KBM-7 (cell line): ENCODE data around the gene CTCFL.
A peak's percentile ranks its signal among the peaks of the same experiment; 100 is the strongest.

Experiments
- DNase-seq: peaks from one replicate; pipeline ENCODE4 v3.0.0-alpha.2; 2015
- in situ Hi-C: fragments of 300-500 bp; cut with MboI; formaldehyde crosslinking; loops from 2 replicates; pipeline ENCODE4 v1.14.3; 2020; ENCODE audit warnings: low sequenced_read_pairs, low pct_unique_long_range_greater_than_20kb, mixed read lengths

The CTCFL gene

GRCh38 chr20:57458400-57459160 is 66.4 kb downstream of the CTCFL start:
- in situ Hi-C loops = no loop called here
- no peak for DNase-seq

GRCh38 chr20:57457243-57458095 is 67.5 kb downstream of the CTCFL start:
- in situ Hi-C loops = no loop called here
- DNase-seq = no peak

- in situ Hi-C loops = no loop called here
- DNase-seq = no peak
Observed at GRCh38 chr20:57456116-57456515, 68.8 kb downstream of the CTCFL start.

GRCh38 chr20:57455386-57455785 is 69.6 kb downstream of the CTCFL start:
- DNase-seq = no peak
- in situ Hi-C loops = no loop called here

GRCh38 chr20:57451795-57452661 is 72.9 kb downstream of the CTCFL start:
- in situ Hi-C loops = no loop called here
- DNase-seq = peak; percentile 96

- in situ Hi-C loops = no loop called here
- peak; percentile 30 for DNase-seq
Observed at GRCh38 chr20:57451431-57451794, 73.5 kb downstream of the CTCFL start.

DNA sequence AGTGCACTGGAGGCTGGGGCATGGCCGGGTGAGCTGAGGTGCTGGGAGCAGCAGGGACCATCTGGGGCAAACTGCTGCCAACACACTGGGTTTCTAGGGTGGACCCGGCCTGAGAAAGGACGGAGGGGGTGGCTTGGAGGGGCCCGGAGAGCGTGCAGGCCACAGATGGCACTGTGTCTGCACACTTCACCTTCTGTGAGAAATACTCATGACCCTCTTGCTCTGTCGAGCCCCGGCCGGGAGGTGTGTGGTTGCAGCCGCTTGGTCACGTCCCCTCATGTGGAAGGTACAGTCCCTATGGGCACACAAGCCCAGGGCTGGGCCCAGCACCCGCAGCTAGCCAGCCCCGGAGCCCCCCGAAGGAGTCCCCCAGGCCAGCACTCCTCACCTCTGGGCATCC is 74.0 kb downstream of the CTCFL start:
- DNase-seq = no peak
- in situ Hi-C loops = no loop called here

DNA sequence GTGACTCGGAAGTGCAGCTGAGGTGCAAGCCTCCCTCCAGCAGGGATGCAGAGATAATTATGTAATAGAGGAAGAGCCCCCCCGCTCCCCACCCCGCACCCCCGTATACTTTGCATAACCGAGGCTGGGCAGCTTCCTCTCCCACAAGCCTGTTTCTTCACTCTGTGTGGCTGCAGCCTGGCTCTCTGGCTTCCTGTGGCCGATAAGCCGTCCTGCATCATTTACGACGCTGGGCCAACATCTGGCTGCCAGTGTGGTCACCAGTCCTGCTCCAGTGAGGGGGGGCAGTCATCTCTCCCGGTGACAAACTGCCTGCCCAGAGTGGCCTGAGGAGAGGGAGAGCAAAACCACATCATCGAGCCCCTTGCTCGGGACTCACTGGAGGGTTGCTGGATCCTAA is 74.5 kb downstream of the CTCFL start:
- peak; percentile 87 for DNase-seq
- in situ Hi-C loops = no loop called here

DNA sequence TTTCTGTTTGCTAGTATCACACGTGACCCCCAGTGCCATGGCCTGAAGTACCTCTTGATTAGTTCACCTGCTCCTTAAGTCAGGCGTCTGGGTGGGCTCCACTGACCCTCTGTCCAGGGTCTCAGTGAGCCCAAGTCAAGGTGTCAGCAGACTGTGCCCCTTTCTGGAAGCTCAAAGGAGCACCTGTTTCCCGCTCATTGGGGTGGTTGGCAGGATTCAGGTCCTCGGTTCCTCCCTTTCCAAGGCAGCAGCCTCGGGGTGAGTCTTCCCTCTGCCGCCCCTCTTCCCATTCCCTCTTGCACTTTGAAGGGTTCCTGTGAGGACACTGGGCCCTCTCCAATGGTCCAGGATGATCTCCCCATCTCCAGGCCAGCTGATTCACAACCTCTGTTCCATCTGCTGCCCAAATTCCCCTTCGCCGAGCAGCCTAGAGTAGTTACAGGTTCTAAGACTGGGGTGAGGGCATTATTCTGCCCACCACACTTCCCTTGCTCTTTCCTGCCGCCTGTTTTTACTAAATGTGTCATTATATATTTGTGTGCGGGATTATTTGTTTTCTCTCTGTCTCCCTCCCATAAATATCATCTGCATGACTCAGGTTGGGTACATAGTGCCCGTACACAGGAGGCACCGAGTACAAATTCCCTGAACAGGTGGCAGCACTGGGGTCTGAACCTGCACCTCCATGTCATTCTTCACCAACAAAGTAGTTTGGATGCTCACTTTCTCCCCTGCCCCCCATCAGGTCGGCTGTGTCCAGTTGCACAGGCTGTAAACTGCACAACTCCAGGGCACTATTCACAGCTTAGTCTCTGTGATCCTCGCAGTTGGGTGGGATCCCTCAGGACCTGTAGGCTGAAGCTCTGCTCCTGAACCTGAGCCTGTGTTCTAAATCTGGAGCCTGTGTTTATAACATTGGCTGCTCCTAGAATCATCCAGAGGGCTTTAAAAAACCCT is 75.3 kb downstream of the CTCFL start:
- in situ Hi-C loops = no loop called here

GRCh38 chr20:57448764-57449354 is 76.1 kb downstream of the CTCFL start:
- in situ Hi-C loops = no loop called here

More for the DNA sequence above, 75.3 kb downstream of the CTCFL start:
- no peak for DNase-seq

More at GRCh38 chr20:57448764-57449354, 76.1 kb downstream of the CTCFL start:
- DNase-seq = no peak
